Psoas muscle (tissue), 8 donors: Measurements from ENCODE around the gene TNNT3. TPM values are rescaled to one million over a fixed set of nuclear protein-coding genes. Genes with fewer than 3 reads are reported as not detected.

Source experiments
- ATAC-seq, 4 donors: fragments of 200-7000 bp; cut with Tn5 transposase; one replicate each; pipeline ENCODE4 v1.9.1; 2020; ENCODE audit warnings: moderate library complexity in 3 of 4, mild to moderate bottlenecking in 2 of 4
- DNase-seq, 2 donors: peaks; one replicate each; pipeline ENCODE4 v3.0.0-alpha.2; 2020
- H3K27ac ChIP-seq: fragments of 200-600 bp; one replicate; pipeline ENCODE4 v1.8.0; 2022
- H3K27me3 ChIP-seq, 3 donors: fragments of 200-600 bp in 1 of 3; one replicate each; pipeline versions ENCODE4 v1.6.1 to v1.8.0; 2013 to 2022; ENCODE audit warnings: low read length in 2 of 3, mild to moderate bottlenecking in 2 of 3, moderate library complexity in 1 of 3; ENCODE audit not compliant: insufficient read depth in 3 of 3
- H3K36me3 ChIP-seq, 2 donors: fragments of 200-600 bp in 1 of 2; one replicate each; pipeline versions ENCODE4 v1.6.1 to v1.8.0; 2013 to 2022; ENCODE audit warnings: low read depth in 1 of 2, mild to moderate bottlenecking in 1 of 2, moderate library complexity in 1 of 2; ENCODE audit not compliant: insufficient read depth in 1 of 2
- H3K4me1 ChIP-seq: fragments of 200-600 bp; one replicate; pipeline ENCODE4 v1.8.0; 2022
- H3K4me3 ChIP-seq: fragments of 200-600 bp; one replicate; pipeline ENCODE4 v1.8.0; 2022; ENCODE audit warnings: mild to moderate bottlenecking
- H3K9me3 ChIP-seq: fragments of 200-600 bp; one replicate; pipeline ENCODE4 v1.8.0; 2022
- CTCF ChIP-seq: fragments of 200-600 bp; IDR thresholded peaks from one replicate; pipeline ENCODE4 v1.8.0; 2022; ENCODE audit warnings: antibody characterized with exemption
- WGBS, 3 donors: extraction: QIAGEN DNeasy Blood & Tissue Kit; methylation state at CpG; one replicate each; pipeline versions ENCODE4 v1.1.6 to v1.1.7; 2013; 5-methylcytosine and 5-hydroxymethylcytosine counted together
- intact Hi-C, 2 donors: fragments of 100-400 bp; cut with DNase I; formaldehyde crosslinking; loops; one replicate each; pipeline versions ENCODE4 v1.11.0 to v1.14.2; 2022
- polyA plus RNA-seq, 3 donors: library from polyadenylated mRNA; stranded (reverse); fragments of 200-250 nt; gene quantifications; one replicate each; pipeline ENCODE4 v1.2.3, GENCODE V29; 2013
- total RNA-seq, 4 donors: library from RNA; stranded (reverse); fragmentation: NEBNext Ultra II Directional in 2 of 4; extraction: Animal tissue kit (Norgen Biotek cat#: 25700) in 2 of 4; gene quantifications; one replicate each; pipeline versions ENCODE4 v1.2.1 to v1.2.4, GENCODE V29; 2021 to 2023
- donor health status: healthy with polysubstance abuse.
- donor health status: DM: no; HTN: no; CAD: no; lungs with moderate emphysema.
- donor health status: Bipolar disorder and iron deficiency.
- donor health status: healthy.
- donor health status: DM: yes; HTN: yes; CAD: no.
- donor health status: DM: no; HTN: no; CAD: no.
- donor health status: DM: no; HTN: no; CAD: no.
- donor health status: DM: yes; HTN: yes; CAD: no.

Gene TNNT3
- total and polyA plus RNA-seq, 7 donors = 1,367 to 7,638 (median 3,289) TPM

GRCh38 chr11:1887451-1888346, 31.8 kb upstream of the TNNT3 start:
- peak in 2 of 4 donors; percentile 18 to 19 for ATAC-seq
- WGBS, 3 donors = 58 to 73% (median 66%) methylated on average over 11 of the region's 11 CpGs
- Histone ChIP-seq H3K4me1 (peaks cover 40% of the 10 kb centered on the region), H3K36me3 (peaks cover 0 to 4% of the 10 kb centered on the region in 2 donors), H3K9me3 (no peaks in the 10 kb centered on the region), H3K4me3 (no peak overlapping the region), H3K27ac (peak overlapping the region; percentile 36), H3K27me3 (no peaks in the 10 kb centered on the region)
- intact Hi-C loops = no loop called here
- no peak for TF ChIP-seq CTCF
- DNase-seq = no peak

- no peak for DNase-seq
- H3K36me3 ChIP-seq = peaks cover 0 to 4% of the 10 kb centered on the region in 2 donors
- WGBS, 3 donors = 46 to 69% (median 53%) methylated on average over 8 to 9 of the region's 9 CpGs
Observed at GRCh38 chr11:1888347-1888753, 31.2 kb upstream of the TNNT3 start.

GRCh38 chr11:1888811-1889210, 30.7 kb upstream of the TNNT3 start:
- Histone ChIP-seq H3K27ac (peak overlapping the region; percentile 36), H3K4me1 (peaks cover 35% of the 10 kb centered on the region), H3K9me3 (no peaks in the 10 kb centered on the region), H3K36me3 (peaks cover 0 to 4% of the 10 kb centered on the region in 2 donors), H3K4me3 (no peak overlapping the region), H3K27me3 (no peaks in the 10 kb centered on the region)
- no peak for TF ChIP-seq CTCF
- DNase-seq (no peak), ATAC-seq (no peak)
- intact Hi-C loops = no loop called here
- WGBS, 3 donors = 79 to 95% (median 82%) methylated on average over 6 of the region's 6 CpGs

More at GRCh38 chr11:1888347-1888753, 31.2 kb upstream of the TNNT3 start:
- Histone ChIP-seq H3K4me3 (no peak overlapping the region), H3K27me3 (no peaks in the 10 kb centered on the region), H3K4me1 (peaks cover 35% of the 10 kb centered on the region), H3K9me3 (no peaks in the 10 kb centered on the region), H3K27ac (peak overlapping the region; percentile 36)
- no peak for TF ChIP-seq CTCF
- intact Hi-C loops = no loop called here
- no peak for ATAC-seq

- ATAC-seq = peak in 1 of 4 donors; percentile 8
Observed at GRCh38 chr11:1889224-1889930, 30.1 kb upstream of the TNNT3 start.

More at GRCh38 chr11:1889224-1889930, 30.1 kb upstream of the TNNT3 start:
- H3K36me3 ChIP-seq = peaks cover 0 to 4% of the 10 kb centered on the region in 2 donors
- H3K4me1 ChIP-seq = peaks cover 35% of the 10 kb centered on the region
- intact Hi-C loops = no loop called here
- H3K4me3 ChIP-seq = no peak overlapping the region
- TF ChIP-seq CTCF = no peak
- H3K27me3 ChIP-seq = no peaks in the 10 kb centered on the region
- WGBS, 3 donors = 50 to 66% (median 56%) methylated on average over 17 to 34 of the region's 34 CpGs
- H3K27ac ChIP-seq = no peak overlapping the region
- H3K9me3 ChIP-seq = no peaks in the 10 kb centered on the region
- DNase-seq = peak in 1 of 2 donors; percentile 48
